ENCODE results near the gene TBX3. TPM values are rescaled to one million over a fixed set of nuclear protein-coding genes. Genes with fewer than 3 reads are reported as not detected.

The TBX3 gene
- total RNA-seq (2014; rRNA removed; shearing (Covaris generic)) (not detected in 2 replicates), total RNA-seq (2022) (not detected in 2 replicates), Bru-seq, nascent RNA (not detected), BruChase-seq, experiment 1, labeled RNA remaining after a 6-hour chase (percentile 8 among the genes with signal in this experiment), BruChase-seq, experiment 2, labeled RNA remaining after a 2-hour chase (percentile 8 among the genes with signal in this experiment)
- long read RNA-seq: 0 reads

DNA sequence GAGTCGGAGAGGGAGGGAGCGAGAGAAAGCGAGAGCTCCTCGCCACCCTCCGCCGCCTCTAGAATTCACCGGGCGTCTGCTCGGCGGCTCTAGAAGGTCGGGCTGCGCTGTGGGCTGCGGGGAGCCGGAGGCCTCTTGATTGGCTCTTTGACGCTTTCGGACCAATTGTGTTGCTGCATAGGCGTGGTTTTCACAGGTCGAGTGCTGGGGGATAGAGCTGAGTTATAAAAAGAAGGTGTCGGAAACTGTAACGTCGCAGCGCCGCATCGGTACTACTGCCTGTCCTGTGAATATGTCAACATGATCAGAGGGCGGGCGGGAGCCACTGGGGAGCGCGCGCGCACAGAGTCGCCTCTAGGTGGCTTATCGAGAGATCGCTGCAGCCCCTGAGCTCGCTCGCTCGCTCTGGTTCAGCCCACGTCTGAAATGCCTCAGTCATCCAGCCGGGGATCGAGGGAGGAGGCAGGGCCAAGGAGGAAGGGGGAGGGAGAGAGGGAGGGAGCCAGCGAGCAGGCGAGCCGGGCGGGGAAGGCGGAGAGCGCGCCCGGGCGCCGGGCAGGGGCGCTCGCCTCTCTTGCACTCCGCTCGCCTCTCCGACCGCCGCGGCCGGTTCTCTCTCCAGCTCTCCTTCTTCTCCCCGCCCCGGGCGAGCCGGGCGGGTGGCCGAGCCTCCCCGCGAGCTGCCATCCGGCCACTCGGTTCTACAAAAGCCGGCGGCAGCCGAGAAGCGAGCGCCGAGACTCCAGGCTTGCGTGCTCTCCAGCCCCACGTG, at the start of gene TBX3:
Gene TBX3, minus strand, starts transcription at position 78 of the 772 bp plus-strand sequence. CDS start 975 bp downstream, outside the sequence.
- Histone ChIP-seq H3K9me2 (ENCODE audit: insufficient read depth, low read length) (no peaks in the 10 kb centered on the region), H2AFZ (ENCODE audit: low read length) (no peak within 1 kb of the TSS), H3K4me2 (ENCODE audit: low read length) (no peak within 1 kb of the TSS), H3K4me3 (ENCODE audit: low read depth, low read length, poor library complexity, severe bottlenecking) (no peak within 1 kb of the TSS), H3K9me3 (ENCODE audit: low read length) (no peaks in the 10 kb centered on the region), H3K79me2 (ENCODE audit: insufficient read depth, low read depth, low read length) (no peaks in the 10 kb centered on the region), H3K36me3 (ENCODE audit: insufficient read depth, low read length) (no peaks in the 10 kb centered on the region), H3K27ac (ENCODE audit: low read depth, low read length, poor library complexity, severe bottlenecking) (no peak within 1 kb of the TSS), H4K20me1 (ENCODE audit: insufficient read depth, low read length) (no peaks in the 10 kb centered on the region), H3K4me1 (ENCODE audit: insufficient read depth, low read length, poor library complexity, severe bottlenecking) (no peaks in the 10 kb centered on the region)
- TF ChIP-seq CTCF (conservative IDR thresholded peaks at IDR 0.05; ENCODE audit: low read length) (peak; percentile 55), EZH2phosphoT487 (IDR thresholded peaks at IDR 0.05; ENCODE audit: borderline replicate concordance, low read depth, low read length) (no peak)
- no peak for DNase-seq (ENCODE audit: low spot score)
- POLR2A ChIA-PET: no interaction called here
- no TSS peak for BruUV-seq (replicated peaks)
- CTCF ChIA-PET (ENCODE audit: unreplicated experiment): no interaction called here
- intact Hi-C loops (cut with micrococcal nuclease; ENCODE audit: unreplicated experiment): no loop called here

DNA sequence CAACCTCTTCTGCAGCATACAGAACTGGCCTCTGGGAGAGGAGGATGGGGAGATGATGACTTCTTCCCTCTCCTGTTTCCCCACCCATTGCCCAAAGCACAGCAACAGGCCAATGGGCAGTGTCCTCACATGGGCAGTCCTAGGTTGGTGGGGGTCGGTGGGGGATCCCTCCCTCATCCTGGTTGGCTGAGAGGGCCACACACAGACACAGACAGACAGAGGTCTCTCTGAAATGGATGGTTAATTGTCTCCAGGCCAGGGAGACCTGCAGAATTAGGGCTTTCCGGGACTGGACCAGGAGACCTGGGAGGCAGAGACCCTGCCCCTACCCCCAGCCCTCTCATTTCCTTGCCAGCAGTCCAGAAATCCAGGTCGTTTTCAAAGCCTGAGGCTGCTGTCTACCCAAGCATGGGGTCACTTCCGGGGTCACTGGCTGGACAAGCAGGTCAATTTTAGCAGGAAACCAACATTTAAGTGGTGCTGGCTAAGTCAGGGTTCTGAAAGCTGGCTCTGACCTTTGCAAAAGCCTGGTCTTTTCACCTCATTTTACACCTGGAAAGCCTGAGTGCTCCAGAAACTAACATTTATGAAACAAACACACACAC, 48.6 kb upstream of the TBX3 start:
- ChIA-PET CTCF (ENCODE audit: unreplicated experiment) (no interaction called here), POLR2A (interaction anchor here (1.5 kb wide), 1 partner anchor 31 kb away, joined by 3 read pairs; no protein-coding TSS in a partner anchor)
- H3K9me3 ChIP-seq (ENCODE audit: low read length): no peaks in the 10 kb centered on the region
- H3K4me2 ChIP-seq (ENCODE audit: low read length): no peak overlapping the region
- no peaks in the 10 kb centered on the region for H3K79me2 ChIP-seq (ENCODE audit: insufficient read depth, low read depth, low read length)
- H3K4me1 ChIP-seq (ENCODE audit: insufficient read depth, low read length, poor library complexity, severe bottlenecking): no peaks in the 10 kb centered on the region
- no TSS peak for BruUV-seq (replicated peaks)
- H4K20me1 ChIP-seq (ENCODE audit: insufficient read depth, low read length): no peaks in the 10 kb centered on the region
- DNase-seq (ENCODE audit: low spot score): no peak
- H3K36me3 ChIP-seq (ENCODE audit: insufficient read depth, low read length): no peaks in the 10 kb centered on the region
- H3K27ac ChIP-seq (ENCODE audit: low read depth, low read length, poor library complexity, severe bottlenecking): no peak overlapping the region
- no peak overlapping the region for H2AFZ ChIP-seq (ENCODE audit: low read length)
- intact Hi-C loops (cut with micrococcal nuclease; ENCODE audit: unreplicated experiment): no loop called here
- TF ChIP-seq CTCF (conservative IDR thresholded peaks at IDR 0.05; ENCODE audit: low read length) (no peak), EZH2phosphoT487 (IDR thresholded peaks at IDR 0.05; ENCODE audit: borderline replicate concordance, low read depth, low read length) (no peak)
- H3K4me3 ChIP-seq (ENCODE audit: low read depth, low read length, poor library complexity, severe bottlenecking): no peak overlapping the region
- no peaks in the 10 kb centered on the region for H3K9me2 ChIP-seq (ENCODE audit: insufficient read depth, low read length)

Measured in OCI-LY7 (cell line).